ENCODE data around the gene PABPN1.

DNA sequence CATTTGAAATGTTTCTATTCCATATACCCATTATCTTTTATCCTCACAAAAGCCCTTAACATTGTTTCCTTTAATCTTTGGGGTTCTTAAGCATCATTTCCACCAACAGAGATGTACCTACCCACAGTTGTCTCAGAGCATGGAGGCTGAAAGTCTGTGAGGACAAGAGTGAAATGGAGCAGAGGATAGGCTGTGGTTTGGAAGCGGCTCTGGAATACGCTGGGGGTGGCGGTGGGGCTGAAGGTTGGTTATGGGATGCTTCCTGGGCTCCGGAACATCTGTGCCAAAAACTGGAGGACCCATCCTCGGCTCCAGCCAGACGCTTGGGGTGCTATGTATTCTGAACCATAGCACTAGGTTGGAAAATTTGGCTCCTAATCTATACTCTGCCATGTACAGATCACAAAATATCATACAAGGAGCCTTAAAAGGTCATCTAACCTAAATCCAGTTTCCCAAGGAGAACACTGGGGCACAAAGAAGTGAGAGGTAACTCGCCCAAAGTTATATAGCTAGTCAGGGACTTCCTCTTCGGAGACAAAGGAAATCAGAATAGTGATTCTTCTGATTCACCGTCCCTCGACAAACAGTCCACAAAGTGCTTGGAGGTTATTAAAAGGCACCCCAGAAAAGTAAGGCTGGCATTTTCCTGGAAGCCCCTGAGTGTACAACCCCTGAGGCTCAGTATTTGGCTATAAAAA, 21.1 kb upstream of the PABPN1 start:
- TF ChIP-seq POLR2A (IDR thresholded peaks at IDR 0.05), result no peak
- TF ChIP-seq, protein P1, sequence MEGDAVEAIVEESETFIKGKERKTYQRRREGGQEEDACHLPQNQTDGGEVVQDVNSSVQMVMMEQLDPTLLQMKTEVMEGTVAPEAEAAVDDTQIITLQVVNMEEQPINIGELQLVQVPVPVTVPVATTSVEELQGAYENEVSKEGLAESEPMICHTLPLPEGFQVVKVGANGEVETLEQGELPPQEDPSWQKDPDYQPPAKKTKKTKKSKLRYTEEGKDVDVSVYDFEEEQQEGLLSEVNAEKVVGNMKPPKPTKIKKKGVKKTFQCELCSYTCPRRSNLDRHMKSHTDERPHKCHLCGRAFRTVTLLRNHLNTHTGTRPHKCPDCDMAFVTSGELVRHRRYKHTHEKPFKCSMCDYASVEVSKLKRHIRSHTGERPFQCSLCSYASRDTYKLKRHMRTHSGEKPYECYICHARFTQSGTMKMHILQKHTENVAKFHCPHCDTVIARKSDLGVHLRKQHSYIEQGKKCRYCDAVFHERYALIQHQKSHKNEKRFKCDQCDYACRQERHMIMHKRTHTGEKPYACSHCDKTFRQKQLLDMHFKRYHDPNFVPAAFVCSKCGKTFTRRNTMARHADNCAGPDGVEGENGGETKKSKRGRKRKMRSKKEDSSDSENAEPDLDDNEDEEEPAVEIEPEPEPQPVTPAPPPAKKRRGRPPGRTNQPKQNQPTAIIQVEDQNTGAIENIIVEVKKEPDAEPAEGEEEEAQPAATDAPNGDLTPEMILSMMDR (IDR thresholded peaks at IDR 0.05), result peak in 1 of 12 donors; percentile 4

Measured in heart left ventricle (tissue), 13 donors.